Spleen (tissue), 11 donors: ENCODE measurements around the gene SLAIN2. TPM values are rescaled to one million over a fixed set of nuclear protein-coding genes. Genes with fewer than 3 reads are reported as not detected.

Source experiments
- DNase-seq: peaks from one replicate; pipeline ENCODE4 v3.0.0-alpha.2; 2020
- H3K27ac ChIP-seq, 8 donors: fragments of 200-600 bp; sonication (generic) in 7 of 8; 1 replicate in 4 of 8; 2 replicates in 4 of 8; pipeline versions ENCODE4 v1.5.0 to v1.8.0; 2016 to 2021; ENCODE audit warnings: inconsistent platforms in 4 of 8, mild to moderate bottlenecking in 4 of 8, moderate library complexity in 1 of 8
- H3K27me3 ChIP-seq, 7 donors: fragments of 200-600 bp; sonication (generic) in 6 of 7; replicated peaks in 1 of 7; 1 replicate in 4 of 7; 2 replicates in 3 of 7; pipeline versions ENCODE4 v1.5.0 to v1.8.0; 2016 to 2021; ENCODE audit warnings: inconsistent platforms in 3 of 7, mild to moderate bottlenecking in 1 of 7
- H3K36me3 ChIP-seq, 6 donors: fragments of 200-600 bp; sonication (generic) in 5 of 6; 1 replicate in 4 of 6; 2 replicates in 2 of 6; pipeline versions ENCODE4 v1.5.0 to v1.8.0; 2016 to 2021; ENCODE audit warnings: inconsistent platforms in 2 of 6
- H3K4me1 ChIP-seq, 6 donors: fragments of 200-600 bp; sonication (generic) in 5 of 6; 1 replicate in 3 of 6; 2 replicates in 3 of 6; pipeline versions ENCODE4 v1.5.0 to v1.8.0; 2016 to 2021; ENCODE audit warnings: inconsistent platforms in 3 of 6
- H3K4me3 ChIP-seq, 8 donors: fragments of 200-600 bp; sonication (generic) in 7 of 8; 1 replicate in 4 of 8; 2 replicates in 4 of 8; pipeline versions ENCODE4 v1.5.0 to v1.8.0; 2016 to 2021; ENCODE audit warnings: inconsistent platforms in 4 of 8, mild to moderate bottlenecking in 4 of 8, moderate library complexity in 2 of 8
- H3K9me3 ChIP-seq, 8 donors: fragments of 200-600 bp; sonication (generic) in 7 of 8; 1 replicate in 4 of 8; 2 replicates in 4 of 8; pipeline versions ENCODE4 v1.5.0 to v1.8.0; 2016 to 2021; ENCODE audit warnings: inconsistent platforms in 4 of 8
- POLR2A ChIP-seq, 3 donors: fragments of 450-650 bp; IDR thresholded peaks; one replicate each; pipeline ENCODE4 v1.5.1; 2017; ENCODE audit warnings: antibody characterized with exemption in 3 of 3, mild to moderate bottlenecking in 1 of 3
- POLR2AphosphoS5 ChIP-seq, 3 donors: sonication (generic); formaldehyde crosslinking; IDR thresholded peaks; one replicate each; pipeline ENCODE4 v1.5.1; 2017; ENCODE audit warnings: antibody characterized with exemption in 3 of 3
- whole genome bisulfite sequencing, 5 donors: extraction: QIAGEN DNeasy Blood & Tissue Kit in 3 of 5; methylation state at CpG; one replicate each; pipeline versions ENCODE4 v1.1.5 to v1.1.7; 2013 to 2018; 5-methylcytosine and 5-hydroxymethylcytosine counted together
- intact Hi-C: fragments of 100-400 bp; cut with DNase I; formaldehyde crosslinking; loops from one replicate; pipeline ENCODE4 v1.15.0; 2023; ENCODE audit warnings: low total_unique reads
- polyA plus RNA-seq, 3 donors: library from polyadenylated mRNA; stranded (reverse); fragments of 200-250 nt; gene quantifications; one replicate each; pipeline ENCODE4 v1.2.1, GENCODE V29; 2013
- total RNA-seq, 7 donors: library from RNA; depleted of rRNA in 3 of 7; stranded (reverse); fragments of >200 nt in 3 of 7; fragmentation: NEBNext Ultra II Directional in 4 of 7; extraction: Animal tissue kit (Norgen Biotek cat#: 25700) in 4 of 7; gene quantifications; one replicate each; pipeline versions ENCODE4 v1.1.0 to v1.2.1, GENCODE V29; 2016 to 2021
- TF ChIP-seq, protein P1 (sequence below), 11 experiments: fragments of 200-600 bp in 7 of 11; fragments of 450-650 bp in 4 of 11; sonication (generic) in 4 of 11; IDR thresholded peaks in 8 of 11; conservative IDR thresholded peaks in 3 of 11; 1 replicate in 7 of 11; 2 replicates in 4 of 11; pipeline versions ENCODE4 v1.4.0 to v1.8.0; 2016 to 2021; ENCODE audit warnings: antibody characterized with exemption in 11 of 11, inconsistent platforms in 4 of 11, mild to moderate bottlenecking in 1 of 11
- donor health status: healthy with polysubstance abuse.
- donor health status: DM: no; HTN: no; CAD: no; lungs with moderate emphysema.
- donor health status: DM: no; HTN: no; CAD: no.
- donor health status: Bipolar disorder and iron deficiency.
- donor health status: healthy.
- donor health status: DM: no; HTN: no; CAD: no.
- donor health status: DM: yes; HTN: yes; CAD: no.

SLAIN2 gene
- total and polyA plus RNA-seq, 10 donors, result 6.6 to 69.1 (median 45.1) TPM

- no peak overlapping the region for H3K4me3 ChIP-seq
- H3K27me3 ChIP-seq, result no peaks in the 10 kb centered on the region
- no peaks in the 10 kb centered on the region for H3K9me3 ChIP-seq
- H3K4me1 ChIP-seq, result no peaks in the 10 kb centered on the region
- H3K36me3 ChIP-seq, result peaks cover 0 to 49% (median 16%) of the 10 kb centered on the region in 6 donors
- no peak overlapping the region for H3K27ac ChIP-seq
- intact Hi-C loops, result no loop called here
- TF ChIP-seq, protein P1, sequence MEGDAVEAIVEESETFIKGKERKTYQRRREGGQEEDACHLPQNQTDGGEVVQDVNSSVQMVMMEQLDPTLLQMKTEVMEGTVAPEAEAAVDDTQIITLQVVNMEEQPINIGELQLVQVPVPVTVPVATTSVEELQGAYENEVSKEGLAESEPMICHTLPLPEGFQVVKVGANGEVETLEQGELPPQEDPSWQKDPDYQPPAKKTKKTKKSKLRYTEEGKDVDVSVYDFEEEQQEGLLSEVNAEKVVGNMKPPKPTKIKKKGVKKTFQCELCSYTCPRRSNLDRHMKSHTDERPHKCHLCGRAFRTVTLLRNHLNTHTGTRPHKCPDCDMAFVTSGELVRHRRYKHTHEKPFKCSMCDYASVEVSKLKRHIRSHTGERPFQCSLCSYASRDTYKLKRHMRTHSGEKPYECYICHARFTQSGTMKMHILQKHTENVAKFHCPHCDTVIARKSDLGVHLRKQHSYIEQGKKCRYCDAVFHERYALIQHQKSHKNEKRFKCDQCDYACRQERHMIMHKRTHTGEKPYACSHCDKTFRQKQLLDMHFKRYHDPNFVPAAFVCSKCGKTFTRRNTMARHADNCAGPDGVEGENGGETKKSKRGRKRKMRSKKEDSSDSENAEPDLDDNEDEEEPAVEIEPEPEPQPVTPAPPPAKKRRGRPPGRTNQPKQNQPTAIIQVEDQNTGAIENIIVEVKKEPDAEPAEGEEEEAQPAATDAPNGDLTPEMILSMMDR (IDR thresholded peaks at IDR 0.05 in 8 of 11, conservative IDR thresholded peaks at IDR 0.05 in 3 of 11), result no peak
- no peak for TF ChIP-seq POLR2AphosphoS5 (IDR thresholded peaks at IDR 0.05)
- no peak for TF ChIP-seq POLR2A (IDR thresholded peaks at IDR 0.05)
- DNase-seq, result no peak
- 89 to 95% (median 94%) methylated on average over 6 of the region's 6 CpGs for whole genome bisulfite sequencing, 5 donors
These were observed 59.1 kb downstream of the SLAIN2 start for GRCh38 chr4:48400416-48400815.

DNA sequence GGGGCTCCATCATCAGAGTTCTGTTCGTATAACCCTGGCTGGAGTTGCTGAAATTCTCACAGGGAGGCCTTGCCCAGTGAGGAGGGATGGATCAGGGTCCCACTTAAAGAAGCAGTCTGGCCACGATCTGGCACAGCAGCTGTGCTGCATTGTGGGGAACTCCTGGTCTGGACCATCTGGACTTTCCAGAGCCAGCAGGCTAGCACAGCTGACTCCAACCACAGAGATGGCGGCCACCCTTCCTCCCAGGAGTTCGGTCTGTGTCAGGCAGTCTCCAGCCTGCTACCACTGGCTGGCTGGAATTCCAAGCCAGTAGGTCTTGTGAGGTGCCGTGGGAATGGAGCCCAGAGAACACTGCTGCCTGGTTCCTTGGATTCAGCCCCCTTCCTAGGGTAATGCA lies 62.0 kb downstream of the SLAIN2 start:
- WGBS, 5 donors, result 86 to 100% (median 97%) methylated on average over 4 to 5 of the region's 5 CpGs
- intact Hi-C loops, result no loop called here
- H3K36me3 ChIP-seq, result peaks cover 0 to 31% (median 8%) of the 10 kb centered on the region in 6 donors
- TF ChIP-seq, protein P1 (IDR thresholded peaks at IDR 0.05 in 8 of 11, conservative IDR thresholded peaks at IDR 0.05 in 3 of 11), result no peak
- TF ChIP-seq POLR2AphosphoS5 (IDR thresholded peaks at IDR 0.05), result no peak
- TF ChIP-seq POLR2A (IDR thresholded peaks at IDR 0.05), result no peak
- no peak for DNase-seq
- H3K27me3 ChIP-seq, result no peaks in the 10 kb centered on the region
- H3K9me3 ChIP-seq, result no peaks in the 10 kb centered on the region
- no peak overlapping the region for H3K4me3 ChIP-seq
- no peaks in the 10 kb centered on the region for H3K4me1 ChIP-seq
- H3K27ac ChIP-seq, result no peak overlapping the region

DNA sequence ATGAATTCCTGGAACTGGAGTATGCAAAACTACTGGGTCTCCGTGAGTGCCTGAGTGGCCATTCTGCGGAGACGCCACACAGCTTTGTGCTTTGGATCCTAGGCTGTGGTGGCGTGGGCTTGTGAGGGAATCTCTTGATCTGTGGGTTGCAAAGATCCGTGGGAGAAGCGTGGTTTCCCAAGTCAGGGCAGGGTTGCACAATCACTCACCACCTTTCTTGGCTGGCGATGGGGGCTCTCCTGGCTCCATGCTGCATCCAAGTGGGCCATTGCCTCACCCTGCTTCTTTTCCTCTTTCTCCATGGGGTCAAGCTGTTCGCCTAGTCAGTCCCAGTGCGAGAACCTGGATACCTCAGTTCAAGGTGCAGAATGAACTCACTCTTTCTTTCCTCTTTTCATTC lies 62.5 kb downstream of the SLAIN2 start:
- TF ChIP-seq POLR2A (IDR thresholded peaks at IDR 0.05), result no peak
- TF ChIP-seq, protein P1 (IDR thresholded peaks at IDR 0.05 in 8 of 11, conservative IDR thresholded peaks at IDR 0.05 in 3 of 11), result no peak
- no peak for TF ChIP-seq POLR2AphosphoS5 (IDR thresholded peaks at IDR 0.05)
- WGBS, 5 donors, result 80 to 94% (median 87%) methylated on average over 9 of the region's 9 CpGs
- no peak for DNase-seq
- intact Hi-C loops, result no loop called here
- H3K27ac ChIP-seq, result no peak overlapping the region
- H3K9me3 ChIP-seq, result no peaks in the 10 kb centered on the region
- H3K36me3 ChIP-seq, result peaks cover 0 to 33% (median 8%) of the 10 kb centered on the region in 6 donors
- H3K27me3 ChIP-seq, result no peaks in the 10 kb centered on the region
- no peak overlapping the region for H3K4me3 ChIP-seq
- H3K4me1 ChIP-seq, result no peaks in the 10 kb centered on the region

DNA sequence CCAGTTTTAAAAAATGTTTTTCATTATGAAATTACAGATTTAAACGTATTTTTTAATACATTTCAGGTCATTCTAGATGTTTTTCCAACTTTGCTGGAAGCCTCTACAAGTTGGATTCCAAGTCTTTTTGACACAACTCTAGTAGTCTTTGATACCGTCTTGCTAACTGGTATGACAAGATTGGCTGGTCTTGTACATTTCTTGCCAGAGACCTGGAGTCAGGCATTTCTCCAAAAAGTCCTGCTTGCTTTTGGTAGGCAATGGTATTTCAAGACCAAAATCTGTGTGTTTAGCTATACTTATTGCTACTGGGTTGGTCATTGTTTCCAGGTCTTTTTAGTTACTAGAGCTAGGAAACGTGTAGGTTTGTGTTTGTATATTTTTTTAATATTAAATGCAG lies 64.6 kb downstream of the SLAIN2 start:
- no peaks in the 10 kb centered on the region for H3K4me1 ChIP-seq
- intact Hi-C loops, result no loop called here
- H3K36me3 ChIP-seq, result peaks cover 0 to 50% (median 18%) of the 10 kb centered on the region in 6 donors
- H3K27me3 ChIP-seq, result no peaks in the 10 kb centered on the region
- no peak overlapping the region for H3K4me3 ChIP-seq
- no peaks in the 10 kb centered on the region for H3K9me3 ChIP-seq
- DNase-seq, result no peak
- H3K27ac ChIP-seq, result no peak overlapping the region
- TF ChIP-seq POLR2AphosphoS5 (IDR thresholded peaks at IDR 0.05), result no peak
- TF ChIP-seq POLR2A (IDR thresholded peaks at IDR 0.05), result no peak
- TF ChIP-seq, protein P1 (IDR thresholded peaks at IDR 0.05 in 8 of 11, conservative IDR thresholded peaks at IDR 0.05 in 3 of 11), result no peak
- 92 to 98% (median 95%) methylated on average over 3 of the region's 3 CpGs for WGBS, 5 donors
